ENCODE data around the gene LEO1.

DNA sequence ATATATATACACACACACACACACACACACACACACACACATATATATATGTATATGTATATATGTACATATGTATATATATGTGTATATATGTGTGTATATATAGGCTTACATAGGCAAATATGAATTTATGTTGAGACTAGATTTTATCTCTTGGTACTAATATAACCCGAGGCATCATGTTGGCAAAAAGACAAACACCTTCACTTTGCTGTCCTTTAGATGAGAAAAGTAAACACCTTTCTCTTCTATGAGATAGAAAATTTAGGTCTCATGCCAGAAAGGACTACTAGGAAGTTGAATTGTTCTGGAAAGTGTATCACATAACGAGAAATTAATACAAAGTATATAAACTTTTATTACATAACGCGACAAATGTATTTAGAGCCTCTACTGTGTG is 19.6 kb upstream of the LEO1 start:
- TF ChIP-seq EZH2 (IDR thresholded peaks at IDR 0.05; ENCODE audit: insufficient read depth, poor library complexity, severe bottlenecking) (no peak), EZH2phosphoT487 (IDR thresholded peaks at IDR 0.05; ENCODE audit: insufficient read depth, low read depth) (no peak)

All from GM23248 (cell line).